NT2/D1 (cell line): Measurements from ENCODE around the gene AASDHPPT.

Source experiments
- SUZ12 ChIP-seq: IDR thresholded peaks from 2 replicates; pipeline ENCODE4 v1.6.1; 2011; ENCODE audit not compliant: insufficient read length, insufficient read depth; ENCODE audit errors: extremely low read depth
- YY1 ChIP-seq: IDR thresholded peaks from 2 replicates; pipeline ENCODE4 v1.6.1; 2011; ENCODE audit not compliant: insufficient read length, insufficient read depth
- ZNF274 ChIP-seq: IDR thresholded peaks from 2 replicates; pipeline ENCODE4 v1.6.1; 2011; ENCODE audit warnings: mild to moderate bottlenecking, low read depth, low read length

GRCh38 chr11:106133529-106133928 is 56.1 kb downstream of the AASDHPPT start:
- no peak for TF ChIP-seq SUZ12
- no peak for TF ChIP-seq YY1
- no peak for TF ChIP-seq ZNF274
